Measurements from ENCODE around the gene STAG1.
"Not testable (repeated sequence)": the region's sequence is repeated elsewhere in the genome, so short reads cannot be mapped to it uniquely, and the experiment has no call there.

The STAG1 gene

GRCh38 chr3:136639069-136639468 lies 113.1 kb downstream of the STAG1 start:
- DNase-seq: no peak

GRCh38 chr3:136637176-136637575 lies 115.0 kb downstream of the STAG1 start:
- no peak for DNase-seq

- DNase-seq: no peak
Measured at GRCh38 chr3:136634821-136635220, 117.4 kb downstream of the STAG1 start.

GRCh38 chr3:136632625-136633081 lies 119.5 kb downstream of the STAG1 start:
- no peak for DNase-seq

- no peak for DNase-seq
Measured at GRCh38 chr3:136631424-136631823, 120.8 kb downstream of the STAG1 start.

GRCh38 chr3:136630915-136631314 lies 121.3 kb downstream of the STAG1 start:
- DNase-seq: no peak

GRCh38 chr3:136626493-136626892 lies 125.7 kb downstream of the STAG1 start:
- no peak for DNase-seq

- no peak for DNase-seq
Measured at GRCh38 chr3:136624894-136625815, 127.0 kb downstream of the STAG1 start.

- DNase-seq: no peak
Measured at GRCh38 chr3:136624371-136624770, 127.8 kb downstream of the STAG1 start.

- DNase-seq: no peak
Measured at GRCh38 chr3:136621628-136622027, 130.6 kb downstream of the STAG1 start.

- no peak for DNase-seq
Measured at GRCh38 chr3:136620436-136620835, 131.7 kb downstream of the STAG1 start.

GRCh38 chr3:136617969-136618525 lies 134.1 kb downstream of the STAG1 start:
- not testable (repeated sequence) for DNase-seq

GRCh38 chr3:136617198-136617597 lies 135.0 kb downstream of the STAG1 start:
- DNase-seq: no peak

- no peak for DNase-seq
Measured at GRCh38 chr3:136612512-136612911, 139.7 kb downstream of the STAG1 start.

- no peak for DNase-seq
Measured at GRCh38 chr3:136606990-136607389, 145.2 kb downstream of the STAG1 start.

- not testable (repeated sequence) for DNase-seq
Measured at GRCh38 chr3:136606216-136606615, 146.0 kb downstream of the STAG1 start.

GRCh38 chr3:136604961-136605360 lies 147.2 kb downstream of the STAG1 start:
- DNase-seq: no peak

- DNase-seq: no peak
Measured at GRCh38 chr3:136602818-136603217, 149.4 kb downstream of the STAG1 start.

GRCh38 chr3:136595913-136596697 lies 156.1 kb downstream of the STAG1 start:
- DNase-seq: no peak

GRCh38 chr3:136586580-136586979 lies 165.6 kb downstream of the STAG1 start:
- DNase-seq: no peak

- no peak for DNase-seq
Measured at GRCh38 chr3:136584728-136585127, 167.4 kb downstream of the STAG1 start.

- no peak for DNase-seq
Measured at GRCh38 chr3:136583823-136584222, 168.4 kb downstream of the STAG1 start.

GRCh38 chr3:136577791-136578190 lies 174.4 kb downstream of the STAG1 start:
- DNase-seq: no peak

Measured in NCI-H1694 (cell line).